Vagina (tissue), 2 donors: Measurements from ENCODE around the gene NLGN2.

ENCODE experiments used
- POLR2A ChIP-seq, 2 donors: fragments of 450-650 bp; IDR thresholded peaks; one replicate each; pipeline ENCODE4 v1.6.1; 2017; ENCODE audit warnings: antibody characterized with exemption in 2 of 2, mild to moderate bottlenecking in 2 of 2, moderate library complexity in 2 of 2
- TF ChIP-seq, protein P1 (sequence below), 3 experiments: fragments of 450-650 bp in 2 of 3; fragments of 200-600 bp in 1 of 3; sonication (generic) in 1 of 3; IDR thresholded peaks; one replicate each; pipeline ENCODE4 v1.5.1; 2017 to 2019; ENCODE audit warnings: antibody characterized with exemption in 3 of 3, mild to moderate bottlenecking in 2 of 3, moderate library complexity in 2 of 3

GRCh38 chr17:7464081-7464480 is 56.4 kb downstream of the NLGN2 start:
- TF ChIP-seq, protein P1, sequence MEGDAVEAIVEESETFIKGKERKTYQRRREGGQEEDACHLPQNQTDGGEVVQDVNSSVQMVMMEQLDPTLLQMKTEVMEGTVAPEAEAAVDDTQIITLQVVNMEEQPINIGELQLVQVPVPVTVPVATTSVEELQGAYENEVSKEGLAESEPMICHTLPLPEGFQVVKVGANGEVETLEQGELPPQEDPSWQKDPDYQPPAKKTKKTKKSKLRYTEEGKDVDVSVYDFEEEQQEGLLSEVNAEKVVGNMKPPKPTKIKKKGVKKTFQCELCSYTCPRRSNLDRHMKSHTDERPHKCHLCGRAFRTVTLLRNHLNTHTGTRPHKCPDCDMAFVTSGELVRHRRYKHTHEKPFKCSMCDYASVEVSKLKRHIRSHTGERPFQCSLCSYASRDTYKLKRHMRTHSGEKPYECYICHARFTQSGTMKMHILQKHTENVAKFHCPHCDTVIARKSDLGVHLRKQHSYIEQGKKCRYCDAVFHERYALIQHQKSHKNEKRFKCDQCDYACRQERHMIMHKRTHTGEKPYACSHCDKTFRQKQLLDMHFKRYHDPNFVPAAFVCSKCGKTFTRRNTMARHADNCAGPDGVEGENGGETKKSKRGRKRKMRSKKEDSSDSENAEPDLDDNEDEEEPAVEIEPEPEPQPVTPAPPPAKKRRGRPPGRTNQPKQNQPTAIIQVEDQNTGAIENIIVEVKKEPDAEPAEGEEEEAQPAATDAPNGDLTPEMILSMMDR (IDR thresholded peaks at IDR 0.05) = no peak
- TF ChIP-seq POLR2A (IDR thresholded peaks at IDR 0.05) = no peak
